ENCODE data around the gene FAHD2A. TPM values are rescaled to one million over a fixed set of nuclear protein-coding genes. Genes with fewer than 3 reads are reported as not detected.
"Not testable (repeated sequence)": the region's sequence is repeated elsewhere in the genome, so short reads cannot be mapped to it uniquely, and the experiment has no call there.

Gene FAHD2A
- total RNA-seq, 2 experiments from 2014 or later, result 34.3 to 35.9 TPM

DNA sequence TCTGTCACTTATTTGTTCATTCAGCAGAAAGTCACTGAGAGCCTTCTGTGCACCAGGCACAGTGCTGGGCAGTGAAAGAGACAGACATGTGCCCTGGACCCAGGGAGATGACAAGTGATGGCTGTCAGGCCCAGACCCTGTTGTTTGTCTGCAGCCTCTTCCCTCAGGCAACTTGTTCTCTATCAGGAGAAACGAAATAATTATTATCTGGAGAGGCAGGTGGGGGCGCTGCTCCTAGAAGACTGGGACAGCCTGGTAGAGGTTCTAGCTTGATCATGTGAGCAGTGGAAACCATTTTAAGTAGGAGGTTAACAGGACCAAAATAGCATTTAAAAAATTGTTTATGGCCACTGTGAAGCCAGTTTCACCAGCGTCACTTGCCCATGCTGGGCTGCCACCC lies 2.2 kb downstream of the FAHD2A start:
- H3K4me3 Mint-ChIP-seq, H3K9me3 Mint-ChIP-seq, POLR2A ChIA-PET, H3K27me3 Mint-ChIP-seq, H3K27ac Mint-ChIP-seq, DNase-seq: not testable (repeated sequence)
- Mint-ChIP-seq H3K36me3 (ENCODE audit: low read depth) (peaks cover 12% of the 10 kb centered on the region), H3K4me1 (peaks cover 20% of the 10 kb centered on the region)
- CTCF ChIA-PET, result interaction anchor here (1.2 kb wide), 1 partner anchor 15 kb away, joined by 3 read pairs; no protein-coding TSS in a partner anchor

DNA sequence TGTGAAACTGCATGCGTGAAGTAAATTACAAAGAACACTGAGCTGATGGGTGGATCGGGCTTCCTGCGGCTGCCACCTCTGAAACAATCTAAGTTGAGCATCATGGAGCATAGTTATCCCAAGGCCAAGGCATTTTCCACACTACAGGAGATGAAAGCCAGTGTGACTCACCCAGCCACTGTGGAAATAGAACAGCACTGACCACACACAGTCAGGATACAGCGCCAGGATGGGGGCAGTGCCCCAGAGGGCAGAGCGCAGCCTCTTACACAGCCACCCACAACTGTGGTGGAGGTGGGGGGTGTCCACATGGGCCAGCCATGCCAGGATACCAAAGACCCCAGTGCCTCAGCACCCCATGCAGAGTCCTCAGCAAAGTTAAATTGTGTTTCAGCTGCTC lies 8.7 kb downstream of the FAHD2A start:
- H3K4me3 Mint-ChIP-seq, H3K27me3 Mint-ChIP-seq, H3K27ac Mint-ChIP-seq, CTCF ChIA-PET, DNase-seq, H3K4me1 Mint-ChIP-seq, POLR2A ChIA-PET, H3K9me3 Mint-ChIP-seq: not testable (repeated sequence)
- H3K36me3 Mint-ChIP-seq (ENCODE audit: low read depth), result peaks cover 12% of the 10 kb centered on the region

DNA sequence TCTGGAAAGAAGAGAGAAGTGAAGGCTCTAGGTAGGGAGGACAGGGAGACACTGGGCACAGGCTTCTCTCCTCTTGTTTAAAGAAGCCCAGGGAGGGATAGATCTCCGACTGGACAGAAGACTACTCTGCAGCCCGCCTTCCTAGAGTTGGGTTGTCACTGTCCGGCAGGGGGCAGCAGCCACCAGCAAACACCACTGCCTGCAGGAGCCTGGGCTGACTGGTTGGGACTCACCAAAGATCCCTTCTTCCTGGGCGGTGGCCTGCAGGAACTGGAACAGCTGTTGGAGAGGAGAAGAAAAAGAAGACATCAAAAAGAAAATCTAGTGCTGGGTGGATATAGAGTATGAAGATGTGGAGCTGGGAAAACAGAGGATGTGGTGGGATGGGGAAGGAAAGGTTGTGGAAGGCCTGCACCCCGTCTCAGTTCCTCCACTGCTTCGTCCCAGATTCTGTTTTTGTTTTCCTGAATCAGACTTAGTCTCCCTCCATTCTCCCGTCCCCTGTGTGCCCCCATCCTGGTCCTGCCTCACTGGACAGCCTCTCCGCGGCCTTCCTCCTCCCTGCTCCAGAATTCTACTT lies 11.6 kb downstream of the FAHD2A start:
- H3K9me3 Mint-ChIP-seq; H3K4me1 Mint-ChIP-seq; H3K36me3 Mint-ChIP-seq (ENCODE audit: low read depth); CTCF ChIA-PET; H3K27ac Mint-ChIP-seq; H3K27me3 Mint-ChIP-seq; POLR2A ChIA-PET; H3K4me3 Mint-ChIP-seq: not testable (repeated sequence)
- peak; percentile 68 for DNase-seq

DNA sequence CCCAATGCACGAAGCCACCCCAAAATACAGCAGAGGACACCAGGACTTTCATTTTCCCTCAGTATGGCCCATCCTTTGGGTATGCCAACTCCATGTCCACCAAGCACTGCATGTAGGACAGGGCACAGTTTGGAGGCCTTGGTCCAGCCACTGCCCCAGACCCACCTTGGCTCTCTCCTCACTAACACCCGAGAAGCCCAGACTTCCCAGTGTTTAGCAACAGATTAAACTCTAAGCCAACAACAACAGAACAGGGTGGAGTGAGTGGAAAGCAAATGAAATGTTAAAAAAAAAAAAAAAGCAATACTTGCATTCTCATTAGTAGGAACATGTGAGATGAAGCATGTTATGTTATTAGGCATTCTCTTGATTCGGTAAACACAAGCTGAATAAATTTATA lies 12.6 kb downstream of the FAHD2A start:
- H3K27me3 Mint-ChIP-seq; DNase-seq; H3K27ac Mint-ChIP-seq; H3K4me3 Mint-ChIP-seq; H3K9me3 Mint-ChIP-seq; H3K36me3 Mint-ChIP-seq (ENCODE audit: low read depth); H3K4me1 Mint-ChIP-seq; POLR2A ChIA-PET: not testable (repeated sequence)
- CTCF ChIA-PET, result interaction anchor here (0.6 kb wide), 1 partner anchor 380 kb away, joined by 3 read pairs; no protein-coding TSS in a partner anchor

DNA sequence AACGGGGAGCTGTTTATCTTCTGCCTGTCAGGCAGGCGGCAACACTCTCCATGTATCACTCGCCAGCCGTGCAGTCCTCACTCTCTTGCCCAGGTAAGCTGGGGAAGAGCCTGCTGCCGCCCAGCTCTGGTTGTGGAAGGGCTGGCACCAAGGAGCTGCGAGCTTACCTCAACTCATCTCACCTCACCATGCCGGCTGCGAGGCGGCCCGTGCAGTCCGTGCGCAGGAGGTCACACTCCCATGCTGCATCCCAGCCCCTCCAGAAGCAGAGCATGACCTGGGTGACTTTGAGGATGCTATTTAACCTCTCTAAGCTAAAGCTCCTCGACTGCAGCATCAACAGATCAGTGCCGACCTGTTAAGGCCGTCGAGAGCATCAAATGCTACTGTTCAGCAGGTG lies 13.1 kb downstream of the FAHD2A start:
- H3K4me1 Mint-ChIP-seq; POLR2A ChIA-PET; H3K9me3 Mint-ChIP-seq; H3K36me3 Mint-ChIP-seq (ENCODE audit: low read depth); H3K4me3 Mint-ChIP-seq; H3K27ac Mint-ChIP-seq; DNase-seq; H3K27me3 Mint-ChIP-seq: not testable (repeated sequence)
- CTCF ChIA-PET, result interaction anchor here (0.6 kb wide), 1 partner anchor 380 kb away, joined by 3 read pairs; no protein-coding TSS in a partner anchor

DNA sequence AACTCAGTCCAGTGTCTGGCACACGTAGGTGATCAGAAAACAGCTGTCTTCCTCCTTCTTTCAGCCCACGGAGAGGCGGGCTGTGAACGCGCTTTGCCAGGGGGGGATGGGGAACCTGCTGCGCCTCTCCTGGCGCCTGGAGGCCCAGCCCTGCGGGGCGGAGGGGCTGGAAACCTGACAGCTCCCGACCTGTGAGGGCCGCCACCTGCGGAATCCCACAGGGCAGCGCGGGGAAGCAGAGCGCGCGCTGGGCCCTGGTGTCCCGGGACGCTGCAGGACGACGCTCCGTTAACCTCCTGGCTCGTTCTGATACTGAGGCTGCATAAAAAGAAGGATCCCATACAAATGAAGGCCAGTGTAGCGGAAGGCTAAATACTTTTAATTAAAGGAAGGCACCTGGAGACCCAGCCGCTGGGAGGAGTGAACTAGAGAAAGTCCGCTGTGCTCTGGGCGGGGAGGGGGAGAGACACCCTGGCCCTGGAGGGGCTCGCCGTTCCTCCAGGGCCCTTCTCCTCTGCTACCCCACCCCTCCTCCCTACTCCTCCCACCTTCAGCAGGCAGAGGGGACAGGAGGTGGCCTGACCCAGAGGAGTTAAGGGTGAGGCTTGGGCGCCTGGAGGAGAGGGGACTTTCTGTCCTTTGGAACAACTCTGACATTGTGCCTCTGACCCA lies 24.8 kb downstream of the FAHD2A start:
- H3K4me3 Mint-ChIP-seq; H3K4me1 Mint-ChIP-seq; H3K27me3 Mint-ChIP-seq; H3K9me3 Mint-ChIP-seq; CTCF ChIA-PET; H3K27ac Mint-ChIP-seq; H3K36me3 Mint-ChIP-seq (ENCODE audit: low read depth); POLR2A ChIA-PET; DNase-seq: not testable (repeated sequence)

DNA sequence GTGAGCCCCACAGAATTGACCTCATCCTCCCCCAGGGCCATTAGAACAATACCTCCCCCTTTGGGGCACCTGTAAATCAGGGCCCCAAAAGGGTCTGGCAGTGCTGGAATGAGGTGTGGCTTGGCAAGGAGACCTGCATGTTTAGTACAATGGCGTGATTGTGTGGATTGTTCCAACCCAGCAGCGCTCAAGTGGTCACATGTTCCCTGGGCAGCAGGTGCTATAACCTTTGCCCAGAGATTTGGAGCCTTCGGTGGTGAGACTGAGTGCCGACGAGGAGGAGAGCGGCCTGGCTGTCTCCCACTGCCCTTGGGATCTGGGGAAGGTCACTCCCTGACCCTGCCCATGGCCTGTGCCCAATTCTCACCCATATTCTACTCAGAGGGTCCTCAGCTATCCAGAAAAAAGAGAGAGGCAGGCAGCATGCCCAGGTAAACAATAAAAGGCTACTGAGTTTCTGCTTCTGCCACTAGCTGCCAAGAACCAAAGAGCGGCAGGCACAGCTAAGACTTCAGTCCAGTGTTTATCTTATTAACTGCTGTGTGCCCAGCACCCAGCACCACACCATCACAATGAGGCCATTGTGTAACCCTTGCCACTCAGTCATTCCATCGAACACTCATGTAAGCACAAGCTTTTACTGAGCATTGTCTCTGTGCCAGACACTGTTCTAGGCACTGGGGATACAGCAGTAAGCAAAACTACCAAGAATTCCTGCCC lies 27.4 kb downstream of the FAHD2A start:
- H3K4me3 Mint-ChIP-seq; CTCF ChIA-PET; H3K9me3 Mint-ChIP-seq; DNase-seq; H3K4me1 Mint-ChIP-seq; H3K36me3 Mint-ChIP-seq (ENCODE audit: low read depth); H3K27me3 Mint-ChIP-seq; POLR2A ChIA-PET; H3K27ac Mint-ChIP-seq: not testable (repeated sequence)

DNA sequence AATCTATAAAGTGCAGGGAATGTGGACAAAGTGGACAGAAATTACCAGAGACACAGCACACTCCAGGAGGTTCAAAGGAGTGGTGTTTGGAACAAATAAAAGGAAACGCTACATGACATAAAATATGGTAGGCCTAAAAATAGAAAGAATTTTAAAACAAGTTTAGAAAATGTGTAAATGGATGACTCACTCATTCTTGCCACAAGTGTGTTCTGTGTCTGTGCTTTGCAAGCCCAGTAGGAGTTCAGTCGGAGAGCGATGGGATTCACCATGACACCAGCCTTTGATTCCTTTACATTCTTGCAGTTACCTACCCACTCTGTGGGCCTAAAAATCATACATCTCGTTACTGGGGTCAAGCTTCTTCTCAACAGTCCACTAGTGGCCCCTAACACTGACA lies 30.9 kb downstream of the FAHD2A start:
- H3K27me3 Mint-ChIP-seq; H3K27ac Mint-ChIP-seq; POLR2A ChIA-PET; H3K36me3 Mint-ChIP-seq (ENCODE audit: low read depth); H3K4me3 Mint-ChIP-seq; CTCF ChIA-PET; DNase-seq; H3K4me1 Mint-ChIP-seq; H3K9me3 Mint-ChIP-seq: not testable (repeated sequence)

DNA sequence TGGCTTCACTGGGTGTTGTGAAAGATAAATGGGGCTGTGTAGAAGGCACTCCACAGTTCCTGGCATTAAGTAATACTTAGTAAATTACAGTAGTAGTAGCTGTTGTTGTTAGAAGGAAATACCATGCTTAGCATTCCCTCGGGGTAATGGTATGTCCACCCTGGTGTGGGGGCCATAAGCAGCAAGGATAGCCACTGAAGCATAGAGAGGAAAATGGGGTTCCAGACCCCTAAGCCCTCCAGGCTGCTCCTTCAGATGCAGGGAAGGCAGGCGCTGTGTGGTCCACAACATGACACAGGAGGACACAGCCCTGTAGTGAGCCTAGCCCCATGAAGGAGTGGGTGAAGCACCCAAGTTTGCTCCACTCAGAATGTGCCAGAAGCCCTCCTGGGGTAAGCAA lies 31.5 kb downstream of the FAHD2A start:
- CTCF ChIA-PET; DNase-seq; H3K9me3 Mint-ChIP-seq; POLR2A ChIA-PET; H3K36me3 Mint-ChIP-seq (ENCODE audit: low read depth); H3K27ac Mint-ChIP-seq; H3K4me1 Mint-ChIP-seq; H3K4me3 Mint-ChIP-seq; H3K27me3 Mint-ChIP-seq: not testable (repeated sequence)

DNA sequence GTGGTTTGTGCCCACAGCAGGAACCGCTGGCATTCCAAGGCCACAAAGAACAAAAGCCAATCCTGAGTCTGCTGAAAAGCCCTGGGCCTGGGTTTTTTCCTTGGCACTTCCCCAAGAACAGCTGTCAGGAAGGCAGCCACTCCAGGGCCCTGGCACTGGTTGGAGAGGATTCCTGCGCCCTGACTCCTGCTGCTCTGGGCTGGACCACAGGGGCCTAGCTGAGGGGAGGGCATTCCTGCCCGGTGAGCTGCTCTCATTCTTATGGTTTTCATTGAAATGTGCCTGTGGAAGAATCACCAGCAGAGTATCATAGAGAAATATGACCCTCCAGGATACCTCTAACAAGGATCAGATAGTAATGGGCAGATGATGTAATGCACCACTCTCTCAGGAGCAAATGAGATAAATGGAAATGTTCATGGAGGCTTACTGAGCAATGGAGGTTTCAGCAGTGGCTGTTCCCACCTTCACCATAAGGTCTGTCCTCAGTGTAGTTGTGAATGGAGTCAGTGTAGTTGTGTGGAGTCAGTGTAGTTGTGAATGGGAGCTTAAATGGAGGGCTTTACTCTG lies 32.1 kb downstream of the FAHD2A start:
- H3K9me3 Mint-ChIP-seq; H3K36me3 Mint-ChIP-seq (ENCODE audit: low read depth); POLR2A ChIA-PET; H3K27ac Mint-ChIP-seq; H3K4me1 Mint-ChIP-seq; CTCF ChIA-PET; DNase-seq; H3K4me3 Mint-ChIP-seq; H3K27me3 Mint-ChIP-seq: not testable (repeated sequence)

DNA sequence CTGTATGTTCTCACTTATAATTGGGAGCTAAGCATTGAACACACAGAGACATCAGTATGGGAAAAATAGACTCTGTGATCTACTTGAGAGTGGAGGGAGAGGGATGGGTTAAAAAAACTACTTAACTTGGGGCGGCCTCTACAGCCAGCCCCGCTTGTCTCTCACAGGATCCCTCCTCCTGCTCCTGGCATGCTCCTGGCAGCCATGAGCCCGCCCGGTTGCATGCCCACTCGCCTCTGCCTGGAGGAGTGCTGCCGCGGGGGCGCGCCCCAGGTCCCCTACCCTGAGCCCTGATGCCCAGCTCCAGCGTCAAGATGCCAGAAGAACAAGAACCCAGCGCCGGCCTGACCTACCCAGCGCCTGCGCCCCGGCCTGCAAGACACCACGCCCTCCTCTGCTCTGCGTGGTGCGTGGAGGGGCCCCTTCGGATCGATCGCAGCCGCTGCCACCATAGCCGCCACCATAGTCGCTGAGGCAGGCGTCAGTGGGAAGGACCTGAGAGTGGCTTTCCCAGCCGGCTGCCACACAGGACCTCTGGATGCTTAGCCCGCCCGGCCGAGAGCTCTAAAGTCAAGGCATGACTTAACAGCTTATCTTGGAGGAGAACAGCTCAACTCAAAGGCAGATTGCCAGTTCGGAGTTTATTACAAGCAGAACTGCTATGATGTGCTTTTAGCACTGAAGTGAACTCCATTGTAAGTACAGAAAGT lies 32.8 kb downstream of the FAHD2A start:
- POLR2A ChIA-PET; H3K4me1 Mint-ChIP-seq; H3K36me3 Mint-ChIP-seq (ENCODE audit: low read depth); CTCF ChIA-PET; DNase-seq; H3K27me3 Mint-ChIP-seq; H3K27ac Mint-ChIP-seq; H3K9me3 Mint-ChIP-seq; H3K4me3 Mint-ChIP-seq: not testable (repeated sequence)

DNA sequence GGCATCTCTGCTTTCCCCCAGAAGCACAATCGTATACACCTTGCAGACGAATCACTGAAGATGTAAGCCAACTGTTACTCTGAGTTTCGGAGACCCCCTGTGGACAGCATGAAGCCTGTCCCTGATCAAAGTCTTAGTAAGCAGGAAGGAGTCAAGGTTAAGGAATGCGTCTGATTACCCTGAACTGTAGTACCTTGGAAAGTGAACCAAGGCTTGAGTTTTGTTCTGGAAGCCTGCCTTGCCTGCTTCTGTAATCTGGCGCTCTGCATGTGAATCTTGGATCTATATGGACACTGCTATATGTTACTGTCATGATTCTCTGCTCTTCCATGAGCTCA lies 33.3 kb downstream of the FAHD2A start:
- H3K27me3 Mint-ChIP-seq; H3K4me3 Mint-ChIP-seq; CTCF ChIA-PET; H3K27ac Mint-ChIP-seq; H3K4me1 Mint-ChIP-seq; POLR2A ChIA-PET; H3K36me3 Mint-ChIP-seq (ENCODE audit: low read depth); DNase-seq; H3K9me3 Mint-ChIP-seq: not testable (repeated sequence)

DNA sequence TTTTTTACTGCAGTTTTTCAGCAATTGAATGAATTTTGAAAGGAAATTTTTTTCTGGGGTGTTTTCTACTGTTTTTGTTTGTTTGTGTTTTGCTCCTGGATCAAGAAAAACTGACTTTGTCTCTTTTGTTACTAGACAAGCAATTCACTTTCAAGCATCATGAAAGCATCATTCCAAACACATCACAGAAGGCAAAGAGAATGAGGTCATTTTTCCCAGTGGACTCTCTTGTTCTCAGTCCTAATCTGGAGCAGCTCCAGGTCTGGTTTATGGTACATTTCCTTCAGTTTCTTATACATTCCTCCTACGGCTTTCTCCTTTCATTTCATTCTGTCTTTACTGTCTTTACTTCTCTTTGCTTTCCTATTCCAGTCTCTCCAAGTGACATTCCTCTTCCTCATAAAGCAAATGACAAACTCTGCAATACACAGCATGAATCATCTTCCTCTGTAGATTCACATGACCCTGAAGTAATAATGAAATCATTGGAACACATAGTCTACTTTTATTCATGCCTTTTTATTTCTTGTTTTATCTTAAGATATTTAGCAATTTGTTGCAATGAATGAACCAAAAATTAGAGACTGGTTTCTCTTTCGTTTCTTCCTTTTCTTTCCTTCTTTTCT lies 40.1 kb downstream of the FAHD2A start:
- H3K4me1 Mint-ChIP-seq; POLR2A ChIA-PET; H3K27ac Mint-ChIP-seq; DNase-seq; H3K9me3 Mint-ChIP-seq; CTCF ChIA-PET; H3K36me3 Mint-ChIP-seq (ENCODE audit: low read depth); H3K4me3 Mint-ChIP-seq; H3K27me3 Mint-ChIP-seq: not testable (repeated sequence)

Data from activated CD4-positive, alpha-beta T cell treated with anti-CD3 and anti-CD28 coated beads, Interleukin-2, amount 10 ng/mL, durations not matched to agents 7 days and 5 days (primary cell).